ENCODE measurements around the gene NINL. TPM values are rescaled to one million over a fixed set of nuclear protein-coding genes. Genes with fewer than 3 reads are reported as not detected.

NINL gene
- total RNA-seq, 2 experiments from 2014 or later: 2.2 to 2.5 TPM

GRCh38 chr20:25526446-25526845 is 58.9 kb downstream of the NINL start:
- Mint-ChIP-seq H3K36me3 (no peaks in the 10 kb centered on the region), H3K27me3 (no peaks in the 10 kb centered on the region), H3K27ac (no peak overlapping the region), H3K4me3 (no peak overlapping the region), H3K9me3 (peaks cover 4% of the 10 kb centered on the region), H3K4me1 (no peaks in the 10 kb centered on the region)
- POLR2A ChIA-PET: no interaction called here
- no peak for DNase-seq
- ATAC-seq (ENCODE audit: low read depth): no peak

GRCh38 chr20:25525867-25526266 is 59.5 kb downstream of the NINL start:
- POLR2A ChIA-PET: no interaction called here
- H3K27me3 Mint-ChIP-seq: no peaks in the 10 kb centered on the region
- no peaks in the 10 kb centered on the region for H3K36me3 Mint-ChIP-seq
- ATAC-seq (ENCODE audit: low read depth): no peak
- no peak overlapping the region for H3K4me3 Mint-ChIP-seq
- H3K4me1 Mint-ChIP-seq: no peaks in the 10 kb centered on the region
- DNase-seq: no peak
- H3K27ac Mint-ChIP-seq: no peak overlapping the region
- peaks cover 4% of the 10 kb centered on the region for H3K9me3 Mint-ChIP-seq

DNA sequence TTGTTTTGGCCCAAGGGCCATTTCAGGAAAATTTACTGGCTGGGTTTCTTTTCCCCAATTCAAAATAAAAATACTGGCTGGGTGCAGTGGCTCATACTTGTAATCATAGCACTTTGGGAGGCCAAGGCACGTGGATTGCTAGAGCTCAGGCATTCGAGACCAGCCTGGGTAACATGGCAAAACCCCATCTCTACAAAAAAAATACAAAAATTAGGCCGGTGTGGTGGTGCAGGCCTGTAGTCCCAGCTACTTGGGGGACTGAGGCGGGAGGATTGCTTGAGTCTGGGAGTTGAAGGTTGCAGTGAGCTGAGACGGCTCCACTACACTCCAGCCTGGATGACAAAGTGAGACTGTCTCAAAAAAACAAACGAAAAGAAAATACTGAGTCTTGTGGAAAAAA is 60.0 kb downstream of the NINL start:
- ATAC-seq (ENCODE audit: low read depth) (no peak), DNase-seq (no peak)
- H3K4me1 Mint-ChIP-seq: no peaks in the 10 kb centered on the region
- H3K9me3 Mint-ChIP-seq: peaks cover under 1% of the 10 kb centered on the region
- POLR2A ChIA-PET: no interaction called here
- H3K27ac Mint-ChIP-seq: no peak overlapping the region
- no peaks in the 10 kb centered on the region for H3K27me3 Mint-ChIP-seq
- H3K36me3 Mint-ChIP-seq: no peaks in the 10 kb centered on the region
- no peak overlapping the region for H3K4me3 Mint-ChIP-seq

GRCh38 chr20:25521382-25521781 is 63.9 kb downstream of the NINL start:
- Mint-ChIP-seq H3K4me3 (no peak overlapping the region), H3K36me3 (peaks cover 3% of the 10 kb centered on the region), H3K27ac (no peak overlapping the region), H3K9me3 (peaks cover 3% of the 10 kb centered on the region), H3K27me3 (no peaks in the 10 kb centered on the region), H3K4me1 (no peaks in the 10 kb centered on the region)
- ATAC-seq (ENCODE audit: low read depth): no peak
- POLR2A ChIA-PET: no interaction called here
- no peak for DNase-seq

DNA sequence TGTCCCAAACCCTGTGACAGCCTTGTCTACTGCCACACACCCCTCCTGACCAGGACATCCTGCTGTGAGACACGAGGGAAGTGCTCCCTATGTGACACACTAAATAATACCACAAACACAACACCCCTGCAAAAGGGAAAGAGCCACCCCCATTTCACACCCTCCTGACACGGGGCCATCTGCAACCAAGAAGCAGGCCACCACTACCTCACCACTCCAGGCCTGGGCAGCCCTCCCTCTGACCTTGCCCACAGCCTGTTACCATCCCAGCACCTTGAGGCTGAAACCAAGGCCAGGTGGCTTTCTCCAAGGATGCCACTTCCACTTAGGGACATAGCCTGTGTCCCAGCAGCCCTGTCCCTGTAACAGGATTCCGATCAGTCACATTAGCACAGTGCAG is 68.2 kb downstream of the NINL start:
- peaks cover 22% of the 10 kb centered on the region for H3K36me3 Mint-ChIP-seq
- DNase-seq: no peak
- H3K4me3 Mint-ChIP-seq: no peak overlapping the region

GRCh38 chr20:25514747-25515340 is 70.5 kb downstream of the NINL start:
- no peak for DNase-seq
- Mint-ChIP-seq H3K4me3 (no peak overlapping the region), H3K4me1 (no peaks in the 10 kb centered on the region), H3K27ac (no peak overlapping the region), H3K9me3 (peaks cover 25% of the 10 kb centered on the region), H3K36me3 (peaks cover 22% of the 10 kb centered on the region), H3K27me3 (no peaks in the 10 kb centered on the region)
- POLR2A ChIA-PET: no interaction called here
- ATAC-seq (ENCODE audit: low read depth): no peak

More for the DNA sequence above, 68.2 kb downstream of the NINL start:
- H3K27ac Mint-ChIP-seq: no peak overlapping the region
- POLR2A ChIA-PET: no interaction called here
- H3K27me3 Mint-ChIP-seq: no peaks in the 10 kb centered on the region
- ATAC-seq (ENCODE audit: low read depth): no peak
- H3K4me1 Mint-ChIP-seq: no peaks in the 10 kb centered on the region
- H3K9me3 Mint-ChIP-seq: peaks cover 25% of the 10 kb centered on the region

DNA sequence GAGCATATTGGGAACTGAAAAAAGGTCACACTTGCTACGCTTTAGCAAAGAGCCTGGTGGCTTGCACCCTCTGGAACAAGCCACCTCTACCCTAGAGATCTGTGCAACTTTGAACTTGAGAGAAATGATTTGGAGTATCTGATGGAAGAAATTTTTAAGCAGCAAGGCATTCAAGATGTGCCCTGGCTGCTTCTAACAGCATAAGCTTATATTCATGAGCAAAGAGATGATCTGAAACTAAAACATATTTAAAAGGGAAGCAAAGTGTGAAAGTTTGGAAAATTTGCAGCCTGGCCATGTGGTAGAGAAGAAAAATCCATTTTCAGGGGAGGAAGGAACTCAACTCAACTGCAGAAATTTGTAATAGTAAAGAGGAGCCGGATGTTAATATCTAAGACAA is 71.1 kb downstream of the NINL start:
- H3K4me3 Mint-ChIP-seq: no peak overlapping the region
- ATAC-seq (ENCODE audit: low read depth) (no peak), DNase-seq (no peak)
- H3K27ac Mint-ChIP-seq: no peak overlapping the region
- no peaks in the 10 kb centered on the region for H3K27me3 Mint-ChIP-seq
- peaks cover 21% of the 10 kb centered on the region for H3K36me3 Mint-ChIP-seq
- H3K4me1 Mint-ChIP-seq: no peaks in the 10 kb centered on the region
- POLR2A ChIA-PET: no interaction called here
- H3K9me3 Mint-ChIP-seq: peaks cover 24% of the 10 kb centered on the region

GRCh38 chr20:25512709-25513108 is 72.6 kb downstream of the NINL start:
- ATAC-seq (ENCODE audit: low read depth): no peak
- no peak overlapping the region for H3K27ac Mint-ChIP-seq
- POLR2A ChIA-PET: no interaction called here
- DNase-seq: no peak
- H3K27me3 Mint-ChIP-seq: no peaks in the 10 kb centered on the region
- no peaks in the 10 kb centered on the region for H3K4me1 Mint-ChIP-seq
- no peak overlapping the region for H3K4me3 Mint-ChIP-seq
- H3K9me3 Mint-ChIP-seq: peaks cover 22% of the 10 kb centered on the region
- peaks cover 19% of the 10 kb centered on the region for H3K36me3 Mint-ChIP-seq

DNA sequence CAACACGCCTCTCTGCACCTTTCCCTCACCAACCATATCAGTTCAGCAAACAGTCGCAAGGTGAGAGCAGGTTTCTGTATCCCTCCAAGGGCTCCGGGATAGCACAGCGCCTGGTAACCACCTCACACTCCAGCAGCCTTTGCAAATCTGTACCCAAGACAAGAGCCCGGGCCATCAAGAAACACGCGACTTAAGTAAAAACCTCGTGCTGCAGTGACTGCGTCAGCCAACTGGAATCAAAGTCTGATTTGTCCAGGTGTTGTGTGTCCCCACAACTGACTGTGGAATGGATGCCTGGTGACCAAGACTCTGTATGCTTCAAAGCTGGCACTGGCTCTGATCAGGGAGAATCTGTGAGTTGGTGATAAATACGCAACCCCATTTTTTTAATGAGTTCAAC is 74.1 kb downstream of the NINL start:
- Mint-ChIP-seq H3K4me3 (no peak overlapping the region), H3K27me3 (no peaks in the 10 kb centered on the region), H3K4me1 (no peaks in the 10 kb centered on the region), H3K9me3 (peaks cover 22% of the 10 kb centered on the region), H3K27ac (no peak overlapping the region), H3K36me3 (peaks cover 19% of the 10 kb centered on the region)
- ATAC-seq (ENCODE audit: low read depth): no peak
- POLR2A ChIA-PET: no interaction called here
- DNase-seq: no peak

DNA sequence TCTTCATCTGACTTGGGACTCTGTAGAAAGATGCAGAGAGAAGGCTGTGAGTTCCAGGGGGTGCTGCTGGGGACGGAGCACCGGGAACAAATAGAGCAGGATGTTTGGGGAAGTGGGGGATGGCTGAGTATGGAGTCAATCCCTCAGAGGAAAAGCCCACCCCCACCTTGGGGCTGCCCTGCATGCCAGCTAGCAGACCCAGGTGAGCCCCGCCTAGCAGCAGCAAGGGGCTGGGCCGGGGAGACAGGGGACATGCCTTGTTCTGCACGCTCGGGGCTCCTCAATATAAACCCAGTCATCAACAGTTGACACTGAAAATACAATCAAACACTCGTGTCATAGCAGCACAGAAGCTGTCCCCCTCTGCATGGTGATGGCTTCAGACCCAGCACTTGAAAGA is 74.6 kb downstream of the NINL start:
- DNase-seq (no peak), ATAC-seq (ENCODE audit: low read depth) (no peak)
- H3K4me1 Mint-ChIP-seq: no peaks in the 10 kb centered on the region
- POLR2A ChIA-PET: no interaction called here
- H3K36me3 Mint-ChIP-seq: peaks cover 15% of the 10 kb centered on the region
- no peaks in the 10 kb centered on the region for H3K27me3 Mint-ChIP-seq
- no peak overlapping the region for H3K4me3 Mint-ChIP-seq
- no peak overlapping the region for H3K27ac Mint-ChIP-seq
- peaks cover 18% of the 10 kb centered on the region for H3K9me3 Mint-ChIP-seq

- H3K4me3 Mint-ChIP-seq: no peak overlapping the region
- ATAC-seq (ENCODE audit: low read depth) (no peak), DNase-seq (no peak)
- H3K27ac Mint-ChIP-seq: no peak overlapping the region
- peaks cover 16% of the 10 kb centered on the region for H3K9me3 Mint-ChIP-seq
- no peaks in the 10 kb centered on the region for H3K27me3 Mint-ChIP-seq
- POLR2A ChIA-PET: no interaction called here
- no peaks in the 10 kb centered on the region for H3K4me1 Mint-ChIP-seq
- peaks cover 10% of the 10 kb centered on the region for H3K36me3 Mint-ChIP-seq
Observed at GRCh38 chr20:25510202-25510601, 75.1 kb downstream of the NINL start.

GRCh38 chr20:25509084-25509483 is 76.2 kb downstream of the NINL start:
- H3K9me3 Mint-ChIP-seq: peaks cover 7% of the 10 kb centered on the region
- no peaks in the 10 kb centered on the region for H3K4me1 Mint-ChIP-seq
- POLR2A ChIA-PET: no interaction called here
- no peak for ATAC-seq (ENCODE audit: low read depth)
- no peak for DNase-seq
- peaks cover 4% of the 10 kb centered on the region for H3K36me3 Mint-ChIP-seq
- no peak overlapping the region for H3K4me3 Mint-ChIP-seq
- no peak overlapping the region for H3K27ac Mint-ChIP-seq
- H3K27me3 Mint-ChIP-seq: no peaks in the 10 kb centered on the region

- DNase-seq: no peak
- Mint-ChIP-seq H3K4me1 (no peaks in the 10 kb centered on the region), H3K27me3 (no peaks in the 10 kb centered on the region), H3K27ac (no peak overlapping the region), H3K4me3 (no peak overlapping the region), H3K36me3 (peaks cover 3% of the 10 kb centered on the region), H3K9me3 (peaks cover 3% of the 10 kb centered on the region)
- POLR2A ChIA-PET: no interaction called here
- ATAC-seq (ENCODE audit: low read depth): no peak
Observed at GRCh38 chr20:25508083-25508770, 77.1 kb downstream of the NINL start.

- H3K27me3 Mint-ChIP-seq: no peaks in the 10 kb centered on the region
- POLR2A ChIA-PET: no interaction called here
- H3K36me3 Mint-ChIP-seq: no peaks in the 10 kb centered on the region
- no peak overlapping the region for H3K27ac Mint-ChIP-seq
- ATAC-seq (ENCODE audit: low read depth) (no peak), DNase-seq (no peak)
- no peaks in the 10 kb centered on the region for H3K4me1 Mint-ChIP-seq
- no peak overlapping the region for H3K4me3 Mint-ChIP-seq
- H3K9me3 Mint-ChIP-seq: no peaks in the 10 kb centered on the region
Observed at GRCh38 chr20:25507385-25508082, 77.8 kb downstream of the NINL start.
